HG03460 (cell line): ENCODE results near the gene HELZ.
"Not testable (repeated sequence)": the region's sequence is repeated elsewhere in the genome, so short reads cannot be mapped to it uniquely, and the experiment has no call there.

Source experiments
- ATAC-seq: cut with Tn5 transposase; IDR thresholded peaks from one replicate; pipeline ENCODE4 v1.9.1; 2021; ENCODE audit not compliant: unreplicated experiment

The HELZ gene

GRCh38 chr17:67124450-67125148 lies 120.4 kb downstream of the HELZ start:
- no peak for ATAC-seq

- no peak for ATAC-seq
These were observed 121.3 kb downstream of the HELZ start for GRCh38 chr17:67123699-67124098.

GRCh38 chr17:67121316-67121891 lies 123.6 kb downstream of the HELZ start:
- ATAC-seq = no peak

GRCh38 chr17:67119102-67119501 lies 125.9 kb downstream of the HELZ start:
- ATAC-seq = no peak

GRCh38 chr17:67116045-67116575 lies 128.9 kb downstream of the HELZ start:
- ATAC-seq = no peak

- ATAC-seq = no peak
These were observed 129.6 kb downstream of the HELZ start for GRCh38 chr17:67115401-67115800.

- no peak for ATAC-seq
These were observed 131.5 kb downstream of the HELZ start for GRCh38 chr17:67113486-67113885.

- ATAC-seq = no peak
These were observed 133.2 kb downstream of the HELZ start for GRCh38 chr17:67111808-67112207.

- ATAC-seq = no peak
These were observed 133.7 kb downstream of the HELZ start for GRCh38 chr17:67111327-67111726.

- no peak for ATAC-seq
These were observed 134.4 kb downstream of the HELZ start for GRCh38 chr17:67110619-67111018.

- ATAC-seq = no peak
These were observed 135.9 kb downstream of the HELZ start for GRCh38 chr17:67109111-67109510.

- ATAC-seq = no peak
These were observed 136.9 kb downstream of the HELZ start for GRCh38 chr17:67107811-67108775.

GRCh38 chr17:67107171-67107570 lies 137.8 kb downstream of the HELZ start:
- no peak for ATAC-seq

GRCh38 chr17:67105213-67105612 lies 139.8 kb downstream of the HELZ start:
- no peak for ATAC-seq

- ATAC-seq = not testable (repeated sequence)
These were observed 140.4 kb downstream of the HELZ start for GRCh38 chr17:67104641-67105040.

GRCh38 chr17:67098006-67098405 lies 147.0 kb downstream of the HELZ start:
- ATAC-seq = no peak

GRCh38 chr17:67096609-67097008 lies 148.4 kb downstream of the HELZ start:
- ATAC-seq = no peak

GRCh38 chr17:67095803-67096202 lies 149.2 kb downstream of the HELZ start:
- ATAC-seq = no peak

- not testable (repeated sequence) for ATAC-seq
These were observed 149.7 kb downstream of the HELZ start for GRCh38 chr17:67095291-67095690.

GRCh38 chr17:67093348-67093747 lies 151.6 kb downstream of the HELZ start:
- ATAC-seq = no peak

GRCh38 chr17:67092710-67093109 lies 152.3 kb downstream of the HELZ start:
- ATAC-seq = not testable (repeated sequence)
